SK-N-MC (cell line): ENCODE results near the gene GBX1.

Source experiments
- EZH2 ChIP-seq: fragments of 200-600 bp; sonication (generic); IDR thresholded peaks from one replicate; pipeline ENCODE4 v1.6.1; 2017; ENCODE audit warnings: antibody characterized with exemption
- FOXP2 ChIP-seq: optimal IDR thresholded peaks from 2 replicates; pipeline ENCODE3; 2011; ENCODE audit warnings: mild to moderate bottlenecking, moderate library complexity; ENCODE audit not compliant: insufficient read depth; ENCODE audit errors: extremely low read length, control extremely low read depth
- POLR2AphosphoS5 ChIP-seq: IDR thresholded peaks from 2 replicates; pipeline ENCODE4 v1.6.1; 2012; ENCODE audit warnings: mild to moderate bottlenecking, low read depth, low read length, borderline replicate concordance

DNA sequence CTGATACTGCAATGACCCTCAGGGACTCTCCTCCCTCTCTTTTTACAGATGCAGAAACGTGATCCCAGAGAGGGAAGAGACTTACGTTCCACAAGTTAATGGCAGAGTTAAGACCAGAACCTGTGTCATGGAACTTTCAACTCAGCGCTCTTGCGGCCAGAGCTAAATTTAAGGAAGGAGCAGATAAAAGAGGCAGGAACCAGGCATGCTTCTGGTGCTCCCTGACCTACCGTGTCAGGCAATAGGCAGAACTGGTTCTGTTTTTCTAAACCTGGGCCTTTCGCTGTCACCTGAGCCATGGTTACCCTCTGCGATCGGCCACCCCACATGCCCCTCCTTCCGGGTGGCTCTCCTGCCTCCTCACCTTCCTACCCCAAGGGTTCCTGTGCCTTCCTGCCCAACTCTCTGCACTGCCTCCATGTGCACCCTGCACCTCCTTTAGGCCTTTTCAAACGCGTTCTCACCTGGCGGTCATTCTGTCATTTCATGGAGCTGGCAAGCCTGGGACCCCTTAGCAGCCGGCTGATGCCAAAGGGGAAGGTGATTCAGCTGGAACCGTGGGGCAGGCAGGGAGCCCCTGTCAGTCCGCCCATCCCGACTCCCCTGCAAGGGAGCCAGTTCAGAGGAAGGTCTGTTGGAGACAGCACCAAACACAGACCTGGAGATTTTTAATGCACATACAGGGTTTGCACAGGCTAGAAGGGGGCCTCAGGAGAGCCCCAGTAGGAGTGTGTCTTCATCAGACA is 7.7 kb upstream of the GBX1 start:
- TF ChIP-seq POLR2AphosphoS5 (no peak), EZH2 (no peak), FOXP2 (no peak)
